ENCODE results near the gene ELMO1.
A peak's percentile ranks its signal among the peaks of the same experiment; 100 is the strongest.

Gene ELMO1

GRCh38 chr7:37342176-37342687 is 106.4 kb downstream of the ELMO1 start:
- DNase-seq, result no peak

DNA sequence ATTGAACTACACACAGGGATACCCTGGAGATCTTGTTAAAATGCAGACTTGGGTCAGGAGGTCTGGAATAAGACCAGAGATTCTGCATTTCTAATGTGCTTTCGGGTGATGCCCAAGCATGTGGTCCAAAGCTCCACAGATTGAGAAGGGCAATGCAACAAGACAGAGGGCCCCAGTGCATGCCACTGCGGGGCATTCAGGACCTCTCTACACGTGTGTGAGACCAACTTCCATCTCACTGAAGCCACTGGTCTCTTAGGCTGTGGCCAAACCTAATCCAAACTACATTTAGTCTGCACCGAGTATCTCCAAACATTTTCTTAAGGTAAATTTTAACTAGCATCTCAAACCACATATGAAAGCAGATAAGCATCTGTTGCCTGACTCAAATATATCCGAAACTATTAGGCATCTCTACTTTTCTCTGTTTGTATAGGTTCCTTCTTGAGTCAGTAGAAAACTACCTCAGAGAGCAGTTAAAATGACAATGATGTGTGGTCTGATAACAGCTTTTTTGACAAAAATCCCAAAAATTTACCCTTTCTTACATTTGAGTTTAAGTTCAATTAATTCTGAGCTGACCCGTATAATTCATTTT is 107.5 kb downstream of the ELMO1 start:
- DNase-seq, result peak in 1 of 5 donors; percentile 78

- DNase-seq, result no peak
Measured at GRCh38 chr7:37338966-37339365, 109.7 kb downstream of the ELMO1 start.

DNA sequence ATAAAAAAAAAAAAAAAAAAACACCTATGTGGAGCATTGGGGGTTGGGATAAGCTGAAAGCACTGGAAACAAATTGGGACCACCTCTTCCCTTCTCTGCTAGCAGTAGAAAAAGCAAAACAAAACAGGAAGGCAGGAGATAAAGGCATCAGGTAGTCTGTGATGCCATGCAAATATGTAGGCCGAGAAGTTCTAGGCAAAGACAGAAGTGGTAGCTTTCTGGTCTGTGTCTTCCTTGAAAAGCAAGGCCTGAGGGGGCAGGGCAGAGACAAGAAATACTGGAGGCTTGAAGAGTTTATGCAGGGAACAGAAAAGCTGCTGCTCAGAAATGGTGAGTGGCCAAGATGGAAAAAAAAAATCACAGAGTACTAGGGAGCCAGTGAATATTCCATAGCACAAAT is 111.1 kb downstream of the ELMO1 start:
- DNase-seq, result no peak

- peak in 1 of 5 donors; percentile 82 for DNase-seq
Measured at GRCh38 chr7:37336259-37336658, 112.4 kb downstream of the ELMO1 start.

GRCh38 chr7:37333075-37333474 is 115.6 kb downstream of the ELMO1 start:
- DNase-seq, result no peak

- no peak for DNase-seq
Measured at GRCh38 chr7:37332243-37333016, 116.2 kb downstream of the ELMO1 start.

DNA sequence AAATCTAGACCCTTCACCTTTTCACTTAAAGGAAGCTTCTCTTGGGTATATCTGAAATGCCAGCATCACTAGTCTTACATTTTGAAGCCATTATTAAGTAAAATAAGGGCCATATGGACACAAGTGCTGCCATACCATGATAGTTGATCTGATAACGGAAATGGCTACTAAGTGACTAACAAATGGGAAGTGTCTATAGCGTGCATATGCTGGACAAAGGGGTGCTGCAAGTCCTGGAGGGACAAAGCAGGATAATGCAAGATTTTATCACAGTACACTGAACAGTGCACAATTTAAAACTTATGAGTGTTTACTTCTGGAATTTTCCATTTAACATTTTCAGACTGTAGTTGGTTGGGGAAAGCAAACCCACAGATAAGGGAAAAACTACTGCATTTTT is 117.9 kb downstream of the ELMO1 start:
- DNase-seq, result no peak

- DNase-seq, result no peak
Measured at GRCh38 chr7:37329940-37330339, 118.7 kb downstream of the ELMO1 start.

DNA sequence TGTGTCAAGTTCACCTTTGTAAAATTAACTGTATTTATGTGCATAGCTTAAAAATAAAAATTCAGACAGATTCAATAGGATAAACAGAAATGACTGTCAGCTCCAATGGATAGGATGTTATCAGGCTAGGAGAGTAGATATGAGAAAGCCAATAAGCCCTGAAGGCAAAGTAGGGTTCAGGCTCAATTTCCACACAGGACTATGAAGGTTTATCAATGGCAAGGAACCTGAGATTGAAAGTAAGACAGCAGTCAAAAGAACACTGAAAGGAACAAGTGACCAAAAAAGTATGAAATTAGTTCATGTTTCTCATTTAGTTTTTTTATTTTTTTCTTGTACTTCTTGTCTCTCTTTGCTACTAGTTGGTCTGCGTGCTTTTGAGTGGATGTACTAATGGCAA is 121.4 kb downstream of the ELMO1 start:
- DNase-seq, result no peak

GRCh38 chr7:37323966-37324365 is 124.7 kb downstream of the ELMO1 start:
- no peak for DNase-seq

DNA sequence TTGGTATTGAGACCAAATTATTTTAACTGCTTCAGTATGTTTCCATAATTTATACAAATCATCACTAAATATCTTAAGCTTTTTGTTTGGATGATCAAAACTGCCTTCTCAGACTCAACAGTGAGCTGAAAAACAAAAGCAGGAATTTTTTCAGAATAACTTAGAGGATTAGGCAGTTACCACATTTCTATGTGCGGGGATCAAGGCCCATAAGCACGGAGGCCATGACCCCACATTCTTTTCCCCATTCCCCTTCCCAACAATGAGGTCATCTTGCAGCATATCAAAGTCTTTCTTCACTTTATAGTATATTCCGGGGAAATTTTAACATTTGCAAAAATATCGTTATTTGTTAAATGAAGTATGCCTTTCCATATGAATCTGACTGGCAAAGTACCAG is 125.8 kb downstream of the ELMO1 start:
- no peak for DNase-seq

DNA sequence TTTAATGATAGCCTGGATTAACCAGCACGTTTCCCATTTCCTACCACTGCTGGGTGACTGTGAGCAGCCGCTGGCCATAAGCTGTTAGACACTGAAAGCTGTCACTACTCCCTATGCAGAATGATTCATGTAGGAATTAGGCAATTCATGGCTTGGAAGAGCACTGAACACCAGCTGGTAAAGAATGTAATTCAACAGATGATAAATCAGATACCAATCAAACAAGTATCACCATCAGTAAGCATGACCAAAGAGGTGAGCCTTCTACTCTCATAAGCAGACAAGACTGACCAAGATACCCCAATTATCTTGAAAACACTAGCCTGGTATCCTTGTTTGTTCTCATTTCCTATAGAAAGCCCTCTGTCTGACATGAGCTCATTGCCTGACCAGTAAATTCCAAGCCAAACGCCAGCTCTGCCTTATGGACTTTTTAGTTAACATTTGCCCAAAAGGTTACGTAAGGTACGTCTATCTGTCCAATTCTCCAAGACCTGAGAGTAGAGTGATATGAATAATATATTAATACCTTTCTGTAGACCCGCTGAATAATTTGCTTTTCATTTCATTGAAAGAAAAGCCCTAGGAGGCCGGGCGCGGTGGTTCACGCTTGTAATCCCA is 127.7 kb downstream of the ELMO1 start:
- no peak for DNase-seq

DNA sequence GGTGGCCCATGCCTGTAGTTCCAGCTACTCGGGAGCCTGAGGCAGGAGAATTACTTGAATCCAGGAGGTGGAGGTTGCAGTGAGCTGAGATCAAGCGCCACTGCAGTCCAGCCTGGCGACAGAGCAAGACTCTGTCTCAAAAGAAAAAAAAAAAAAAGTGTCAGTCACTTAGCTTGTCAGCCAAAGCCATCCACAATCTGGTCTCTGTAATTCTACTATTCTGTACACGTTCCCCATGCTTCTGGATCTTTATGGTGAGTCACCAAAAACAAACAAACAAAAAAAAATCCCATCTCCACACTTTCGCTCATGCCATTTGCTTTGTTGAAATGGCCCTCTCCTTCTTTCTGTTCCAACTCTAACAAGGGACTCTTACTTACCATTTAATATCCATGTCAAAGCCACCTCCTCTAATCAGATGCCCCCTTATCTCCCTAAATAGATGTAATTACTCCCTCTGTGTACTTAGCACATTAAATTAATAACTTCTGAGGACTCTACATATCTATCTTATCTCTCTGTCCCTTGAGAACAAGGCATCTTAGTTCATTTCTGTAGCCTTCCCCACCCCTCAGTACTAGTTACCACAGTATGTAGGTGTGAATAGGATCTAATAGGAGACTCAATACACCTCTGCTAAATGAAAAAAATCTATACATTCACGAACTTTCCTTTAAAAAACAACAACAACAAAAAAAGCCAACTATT is 128.4 kb downstream of the ELMO1 start:
- DNase-seq, result no peak

- no peak for DNase-seq
Measured at GRCh38 chr7:37318541-37318940, 130.1 kb downstream of the ELMO1 start.

GRCh38 chr7:37315772-37316715 is 132.6 kb downstream of the ELMO1 start:
- no peak for DNase-seq

DNA sequence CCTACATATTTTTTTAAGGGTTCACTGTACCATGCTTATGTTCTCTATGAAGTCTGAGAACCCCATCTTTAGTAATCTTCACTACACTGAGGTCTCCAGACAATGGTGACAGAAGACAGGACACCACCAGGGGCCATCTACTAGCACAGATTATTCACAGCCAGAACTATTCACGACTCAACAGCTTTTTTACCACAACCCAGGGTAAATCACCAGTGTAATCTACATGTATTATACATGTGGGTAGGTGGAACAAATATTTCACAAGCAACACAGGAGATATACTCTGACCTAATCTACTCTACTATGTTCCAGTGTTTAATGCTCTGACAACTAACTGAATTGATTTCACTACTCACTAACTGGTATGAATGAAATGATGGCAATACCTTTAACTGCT is 136.1 kb downstream of the ELMO1 start:
- no peak for DNase-seq

GRCh38 chr7:37311355-37311754 is 137.3 kb downstream of the ELMO1 start:
- DNase-seq, result peak in 1 of 5 donors; percentile 40

DNA sequence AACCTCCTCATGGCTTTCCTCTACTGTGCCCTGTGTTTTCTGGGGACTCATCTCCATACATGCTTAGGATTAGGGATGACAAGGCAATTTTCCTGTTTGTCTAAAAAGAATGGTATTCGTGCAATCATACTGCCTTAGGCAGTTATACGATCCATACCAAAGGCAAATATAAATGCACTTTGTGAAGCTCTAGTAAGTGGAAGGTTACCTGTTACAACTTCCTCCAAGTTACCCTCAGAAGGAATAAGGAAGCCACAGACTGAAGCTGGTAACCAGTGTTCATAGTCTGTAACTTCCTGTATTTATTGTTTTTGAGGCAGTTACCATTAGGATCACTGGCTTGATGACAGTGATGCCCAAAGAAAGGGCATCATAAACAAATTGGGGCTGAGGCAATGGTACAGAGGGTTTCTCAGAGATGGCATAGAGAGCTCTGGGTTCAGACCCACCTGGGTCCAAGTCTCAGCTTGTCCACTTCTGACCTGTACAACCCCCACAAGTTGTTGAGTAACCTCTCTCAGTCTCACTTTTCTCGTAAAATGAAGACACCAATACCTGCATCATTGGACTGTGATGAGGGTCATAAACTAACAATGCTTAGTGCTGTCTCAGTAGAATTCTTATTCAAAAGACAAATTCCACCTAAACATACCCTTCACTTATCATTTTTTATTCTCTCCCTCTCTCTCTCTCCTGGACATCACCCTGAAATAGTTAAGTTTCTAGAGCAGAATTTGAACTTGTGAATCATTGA is 138.2 kb downstream of the ELMO1 start:
- DNase-seq, result peak in 1 of 5 donors; percentile 42

DNA sequence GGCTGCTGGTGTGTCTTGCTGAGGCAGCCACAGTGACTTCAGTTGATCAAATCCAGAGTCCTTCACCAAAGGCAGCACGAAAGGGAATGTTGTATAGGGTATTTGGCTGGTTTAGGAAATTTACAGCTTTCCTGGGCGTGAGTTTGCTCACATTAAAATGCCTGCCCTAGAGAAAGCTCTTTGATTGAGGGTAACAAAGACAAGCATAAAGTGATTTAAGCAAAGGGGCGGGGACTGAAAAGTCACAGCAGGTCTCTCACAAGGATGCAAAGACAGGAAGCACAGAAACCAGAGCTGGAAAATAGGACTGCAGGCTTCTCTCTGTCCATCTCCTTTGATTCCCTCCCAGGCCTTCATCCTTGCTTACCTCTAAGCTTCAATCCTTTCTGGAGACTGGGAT is 139.2 kb downstream of the ELMO1 start:
- DNase-seq, result no peak

- DNase-seq, result no peak
Measured at GRCh38 chr7:37304921-37305320, 143.7 kb downstream of the ELMO1 start.
